Hematopoietic multipotent progenitor cell treated with erythropoietin and hydrocortisone succinate and interleukin-3 and kit ligand, for 6 days (in vitro differentiated cells): ENCODE data around the gene IL22RA1.
A peak's percentile ranks its signal among the peaks of the same experiment; 100 is the strongest.

Experiments used
- DNase-seq: peaks from one replicate; pipeline ENCODE4 v3.0.0-alpha.2; 2015

Gene IL22RA1

GRCh38 chr1:24142546-24143534 is at the start of gene IL22RA1:
Gene IL22RA1 (minus strand): TSS chr1:24143140. CDS start chr1:24143082, 58 bp downstream.
- no peak for DNase-seq

DNA sequence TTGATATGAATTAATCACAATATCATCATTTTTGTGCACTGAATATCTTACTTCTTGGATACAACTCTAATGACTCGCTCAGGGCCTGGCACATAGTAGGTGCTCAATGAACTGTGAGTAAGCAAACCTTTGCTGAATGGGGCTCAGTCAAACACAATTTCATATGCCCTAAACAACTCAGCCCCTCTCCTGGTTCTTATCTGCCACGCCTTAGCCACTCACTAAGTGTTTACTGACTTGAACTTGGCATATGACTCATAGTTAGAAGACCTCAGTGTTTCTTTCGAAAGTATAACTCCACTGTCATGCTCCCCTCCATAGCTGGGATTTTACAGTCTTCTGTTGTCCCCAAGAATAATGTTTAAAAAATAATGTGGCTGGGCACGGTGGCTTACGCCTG is 48.9 kb upstream of the IL22RA1 start:
- DNase-seq, result peak; percentile 47

DNA sequence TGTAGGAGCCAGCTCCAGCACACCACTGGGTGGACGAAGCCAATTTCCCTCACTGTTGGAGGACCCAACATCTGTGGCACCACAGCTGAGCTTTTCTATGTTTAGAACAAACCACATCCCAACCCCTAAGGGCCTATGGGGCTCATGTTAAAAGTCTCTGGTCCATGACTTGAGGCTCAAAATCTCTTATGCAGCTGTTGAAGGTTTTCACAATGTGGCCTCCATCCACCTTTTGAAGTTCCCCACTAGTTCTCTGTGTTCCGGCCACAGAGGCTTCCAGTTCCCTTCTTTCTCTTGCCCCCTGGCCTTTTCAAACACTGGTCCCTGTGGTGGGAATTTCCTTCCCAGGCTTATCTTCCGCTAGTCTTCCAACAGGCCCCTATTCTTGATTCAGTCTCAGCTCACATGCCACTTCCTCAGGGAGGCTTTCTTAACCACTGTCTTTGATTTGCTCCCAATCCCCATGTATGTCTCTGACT is 48.1 kb upstream of the IL22RA1 start:
- no peak for DNase-seq

DNA sequence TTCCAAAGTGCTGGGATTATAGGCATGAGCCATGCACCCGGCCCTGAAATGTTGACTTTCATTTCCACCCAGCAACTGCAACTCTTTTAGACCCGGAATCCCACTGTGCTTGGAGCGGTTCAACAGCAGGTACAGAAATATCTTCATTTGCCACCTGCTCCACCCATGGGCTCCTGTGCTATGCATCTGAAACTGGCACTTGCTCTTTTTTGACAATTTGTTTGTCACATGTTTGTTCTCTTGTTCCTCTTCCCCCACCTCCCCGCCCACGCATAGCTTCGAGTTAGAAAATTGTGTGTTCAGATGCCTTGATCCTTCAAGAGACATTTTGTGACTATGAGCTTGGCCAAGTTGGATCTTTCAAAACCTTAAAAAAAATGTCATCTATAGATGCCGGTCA is 46.6 kb upstream of the IL22RA1 start:
- no peak for DNase-seq

DNA sequence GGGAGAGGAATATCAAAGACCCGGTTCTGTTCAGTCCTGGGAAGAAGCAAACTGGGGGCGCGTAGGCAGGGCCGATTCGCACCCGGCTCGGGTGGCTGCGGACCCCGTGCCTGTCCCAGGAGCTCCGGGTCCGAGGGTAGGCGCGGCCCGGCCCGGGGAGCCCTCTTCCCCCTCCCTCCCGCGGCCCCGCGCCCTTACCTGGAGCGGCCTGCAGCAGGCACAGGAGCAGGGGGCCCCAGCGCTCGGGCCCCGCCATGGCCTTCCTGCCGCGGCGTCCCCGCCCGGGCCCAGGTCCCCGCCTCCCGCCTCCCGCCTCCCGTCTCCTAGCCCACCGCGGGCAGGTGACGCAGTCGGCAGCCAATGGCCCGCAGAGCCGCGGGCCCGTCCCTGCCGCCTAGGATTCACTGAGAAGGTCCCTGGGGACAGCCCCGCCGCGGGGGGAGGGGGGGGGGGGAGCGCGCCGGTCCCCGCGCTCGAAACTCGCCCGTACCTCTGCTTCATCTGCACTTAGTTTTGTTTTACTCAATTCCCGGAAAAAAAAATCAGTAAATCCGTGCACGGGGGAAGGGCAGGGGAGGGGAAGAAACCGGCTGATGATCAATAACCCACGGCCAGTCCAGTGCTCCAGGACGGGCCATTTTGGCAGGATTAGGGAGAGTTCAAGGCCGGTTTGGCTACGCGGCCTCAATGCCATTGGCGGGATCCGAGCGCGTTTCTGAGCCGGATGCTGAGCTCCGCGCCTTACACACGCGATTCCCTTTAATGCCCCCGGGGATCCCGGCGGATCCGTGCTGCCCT is 44.3 kb upstream of the IL22RA1 start, which contains the start of gene IFNLR1:
Gene IFNLR1 (minus strand): TSS at position 297 of the 798 bp plus-strand sequence. CDS start 41 bp downstream, at position 256.
- DNase-seq, result no peak

DNA sequence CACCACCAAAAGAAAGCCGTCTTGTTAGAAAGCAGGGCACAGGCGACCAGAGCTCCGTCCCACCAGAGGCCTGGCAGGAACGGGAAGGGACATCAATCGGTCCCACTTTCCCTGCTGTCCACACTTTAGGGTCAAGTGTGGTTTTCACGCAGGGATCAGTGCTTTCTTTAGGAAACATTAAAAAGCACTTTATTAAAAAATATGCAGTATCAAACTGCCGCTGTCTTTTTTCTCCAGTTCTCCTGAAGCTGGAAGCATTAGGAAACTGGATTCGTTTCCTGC is 43.7 kb upstream of the IL22RA1 start:
- DNase-seq, result no peak

- no peak for DNase-seq
Observed at GRCh38 chr1:24186031-24186710, 43.2 kb upstream of the IL22RA1 start.

DNA sequence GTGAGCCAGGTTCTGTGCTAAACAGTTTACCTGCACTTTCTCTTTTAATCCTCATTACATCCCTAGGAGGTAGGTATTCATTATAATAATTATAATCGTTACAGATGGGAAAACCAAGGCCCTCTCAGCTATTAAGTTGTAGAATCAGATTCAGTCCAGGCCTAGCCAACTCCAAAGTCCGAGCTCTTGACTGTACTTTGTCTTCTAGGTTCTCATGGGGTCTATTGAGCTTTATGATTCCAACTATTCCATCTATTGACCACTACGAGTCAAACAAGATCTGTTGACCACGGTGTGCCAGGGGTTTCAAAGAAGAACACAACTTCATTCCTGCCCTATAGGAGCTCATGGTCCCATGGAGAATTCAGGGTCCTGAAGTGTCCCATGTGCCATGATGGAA is 42.1 kb upstream of the IL22RA1 start:
- no peak for DNase-seq

DNA sequence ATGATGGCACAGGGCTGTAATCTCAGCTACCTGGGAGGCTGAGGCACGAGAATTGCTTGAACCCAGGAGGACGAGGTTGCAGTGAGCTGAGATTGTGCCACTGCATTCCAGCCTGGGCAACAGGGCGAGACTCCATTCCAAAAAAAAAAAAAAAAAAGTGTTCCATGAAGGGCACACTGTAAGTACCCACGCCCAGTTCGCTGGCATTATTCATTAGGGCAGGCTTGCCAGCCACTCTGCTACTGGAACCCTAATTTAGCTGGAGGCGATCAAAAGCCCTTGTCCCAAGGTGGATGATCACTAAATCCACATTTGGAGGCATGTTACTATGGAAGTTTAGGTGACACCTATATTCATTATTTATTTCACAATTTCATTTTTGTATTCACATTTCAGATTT is 39.1 kb upstream of the IL22RA1 start:
- no peak for DNase-seq

DNA sequence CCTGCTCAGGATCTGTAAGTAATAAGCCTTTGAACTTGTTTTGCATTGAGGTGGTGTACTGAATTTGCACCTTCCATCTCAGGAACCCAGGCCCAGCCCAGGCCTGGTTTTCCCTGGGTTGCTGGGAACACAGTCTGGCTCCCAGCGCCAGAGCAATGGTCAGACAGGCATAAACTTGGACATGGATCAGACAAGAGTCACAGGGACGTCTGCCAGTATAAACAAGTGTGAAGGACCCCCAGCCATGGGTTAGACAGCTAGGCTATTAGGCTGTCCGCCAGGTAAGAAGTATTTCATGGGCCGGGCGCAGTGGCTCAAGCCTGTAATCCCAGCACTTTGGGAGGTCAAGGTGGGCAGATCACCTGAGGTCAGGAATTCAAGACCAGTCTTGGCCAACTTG is 38.7 kb upstream of the IL22RA1 start:
- no peak for DNase-seq

GRCh38 chr1:24180676-24181075 is 37.7 kb upstream of the IL22RA1 start:
- no peak for DNase-seq

DNA sequence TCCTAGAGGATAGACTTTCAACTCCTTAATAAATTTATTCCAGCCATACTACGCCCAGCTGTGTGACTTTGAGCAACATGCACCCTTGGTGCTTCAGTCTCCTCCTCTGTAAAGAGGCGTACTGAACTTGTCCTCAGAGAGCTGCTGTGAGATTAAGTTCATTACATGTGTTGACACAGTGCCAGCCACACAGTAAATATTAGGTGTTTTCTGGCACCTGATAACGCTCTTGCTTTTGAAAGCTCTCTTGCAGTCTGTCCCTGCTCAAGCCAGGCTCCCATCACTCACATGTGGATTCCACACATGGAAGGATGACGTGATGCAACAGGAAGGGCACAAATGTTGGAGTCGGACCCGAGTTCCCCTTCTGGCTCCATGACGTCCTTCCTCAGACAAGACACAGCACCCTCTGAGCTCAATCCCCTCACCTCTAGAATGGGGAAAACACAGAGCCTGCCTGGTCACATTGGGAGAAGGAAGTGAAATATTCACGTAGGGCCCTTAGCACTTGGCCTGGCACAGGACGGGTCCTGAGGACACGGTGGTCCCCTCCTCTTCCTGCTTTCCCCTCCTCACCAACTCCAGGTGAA is 36.4 kb upstream of the IL22RA1 start:
- DNase-seq, result no peak

GRCh38 chr1:24178407-24178806 is 35.5 kb upstream of the IL22RA1 start:
- no peak for DNase-seq

DNA sequence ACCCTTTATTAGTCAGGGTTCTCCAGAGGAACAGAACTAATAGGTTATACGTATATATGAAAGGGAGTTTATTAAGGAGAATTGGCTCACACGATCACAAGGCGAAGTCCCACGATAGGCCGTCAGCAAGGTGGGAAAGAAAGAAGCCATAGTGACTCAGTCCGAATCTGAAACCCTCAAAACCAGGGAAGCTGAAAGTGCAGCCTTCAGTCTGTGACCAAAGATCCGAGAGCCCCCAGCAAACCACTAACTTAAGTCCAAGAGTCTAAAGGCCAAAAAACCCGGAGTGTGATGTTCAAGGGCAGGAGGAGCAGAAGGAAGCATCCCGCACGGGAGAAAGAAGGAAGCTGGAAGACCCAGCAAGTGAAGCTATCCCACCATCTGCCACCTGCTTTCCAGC is 34.2 kb upstream of the IL22RA1 start:
- DNase-seq, result no peak

DNA sequence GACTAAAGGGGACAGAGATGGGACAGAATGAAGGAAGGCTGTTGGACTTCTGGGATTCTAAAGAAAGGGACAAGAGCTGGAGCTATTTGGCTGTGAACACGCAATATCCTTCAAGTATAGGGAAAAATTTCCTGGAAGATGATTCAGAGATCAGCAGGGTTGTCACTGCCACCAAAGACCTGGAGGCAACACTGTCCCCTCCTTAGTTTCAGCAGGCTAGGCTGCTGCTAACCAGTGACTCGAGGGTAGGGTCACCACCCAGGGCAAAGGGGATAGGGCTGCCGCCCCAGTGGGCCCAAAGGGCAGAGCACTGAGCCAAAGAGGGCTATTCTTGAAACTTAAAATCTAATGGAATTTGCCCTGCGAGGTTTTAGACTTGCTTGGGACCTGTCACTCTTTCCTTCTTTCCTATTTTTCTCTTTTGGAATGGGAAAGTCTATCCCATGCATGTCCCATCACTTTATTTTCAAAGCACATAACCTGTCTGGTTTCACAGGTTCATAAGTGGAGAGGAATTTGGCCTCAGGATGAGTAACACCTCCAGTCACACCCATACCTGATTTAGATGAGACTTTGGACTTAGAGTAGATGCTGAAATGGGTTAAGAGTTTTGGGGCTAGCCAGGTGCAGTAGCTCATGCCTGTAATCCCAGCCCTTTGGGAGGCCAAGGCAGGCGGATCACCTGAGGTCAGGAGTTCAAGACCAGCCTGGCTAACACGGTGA is 32.3 kb upstream of the IL22RA1 start:
- DNase-seq, result no peak

DNA sequence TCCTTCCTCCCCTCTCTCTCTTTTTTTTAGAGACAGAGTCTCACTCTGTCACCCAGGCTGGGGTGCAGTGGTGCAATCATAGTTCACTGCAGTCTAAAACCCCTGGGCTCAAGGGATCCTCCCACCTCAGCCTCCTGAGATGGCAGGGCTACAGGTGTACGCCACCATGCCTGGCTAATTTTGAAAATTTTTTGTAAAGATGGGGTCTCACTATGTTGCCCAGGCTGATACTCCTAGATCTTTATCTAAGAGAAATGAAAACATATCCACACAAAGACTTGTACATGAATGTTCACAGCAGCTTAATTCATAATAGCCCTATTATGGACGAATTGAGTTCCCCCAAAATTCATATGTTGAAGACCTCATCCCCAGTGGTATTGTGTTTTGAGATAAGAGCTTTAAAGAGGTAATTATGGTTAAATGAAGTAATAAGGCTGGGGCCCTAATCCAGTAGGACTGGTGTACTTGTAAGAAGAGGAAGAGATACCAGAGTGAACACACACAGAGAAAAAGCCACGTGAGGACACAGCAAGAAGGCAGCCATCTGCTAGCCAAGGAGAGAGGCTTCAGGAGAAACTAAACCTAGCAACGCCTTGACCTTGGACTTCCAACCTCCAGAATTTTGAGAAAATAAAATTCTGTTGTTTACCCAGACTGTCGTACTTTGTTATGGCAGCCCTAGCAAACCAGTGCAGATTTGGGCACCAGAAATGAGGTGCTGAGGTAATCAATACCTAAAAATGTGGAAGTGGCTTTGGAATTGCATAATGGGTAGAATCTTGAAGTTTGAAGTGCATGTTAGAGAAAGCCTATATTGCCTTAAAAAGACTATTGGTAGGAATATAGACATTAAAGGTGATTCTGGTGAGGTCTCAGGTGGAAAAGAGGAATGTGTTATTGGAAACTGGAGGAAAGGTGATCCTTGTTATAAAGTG is 31.0 kb upstream of the IL22RA1 start:
- no peak for DNase-seq

- DNase-seq, result no peak
Observed at GRCh38 chr1:24172598-24172997, 29.7 kb upstream of the IL22RA1 start.

DNA sequence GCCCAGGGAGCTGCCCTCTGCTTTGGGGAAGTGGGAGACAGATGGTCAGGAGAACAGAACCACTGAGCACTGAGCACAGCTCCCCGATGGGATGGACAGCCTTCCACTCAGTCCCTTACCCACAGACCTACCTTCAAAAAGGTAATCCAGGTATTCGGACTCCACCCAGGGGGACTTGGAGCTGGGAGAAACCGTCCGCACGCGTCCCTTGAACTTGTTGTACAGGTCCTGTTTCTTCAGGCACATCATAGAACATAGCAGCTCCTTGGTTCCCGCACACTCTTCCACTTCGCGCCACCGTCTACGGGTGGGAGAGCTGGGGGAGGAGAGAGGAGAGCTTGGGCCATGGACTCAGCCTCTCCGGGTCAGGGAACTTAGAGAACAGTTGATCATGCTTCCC is 26.3 kb upstream of the IL22RA1 start:
- DNase-seq, result no peak

- DNase-seq, result no peak
Observed at GRCh38 chr1:24168245-24168644, 25.3 kb upstream of the IL22RA1 start.

DNA sequence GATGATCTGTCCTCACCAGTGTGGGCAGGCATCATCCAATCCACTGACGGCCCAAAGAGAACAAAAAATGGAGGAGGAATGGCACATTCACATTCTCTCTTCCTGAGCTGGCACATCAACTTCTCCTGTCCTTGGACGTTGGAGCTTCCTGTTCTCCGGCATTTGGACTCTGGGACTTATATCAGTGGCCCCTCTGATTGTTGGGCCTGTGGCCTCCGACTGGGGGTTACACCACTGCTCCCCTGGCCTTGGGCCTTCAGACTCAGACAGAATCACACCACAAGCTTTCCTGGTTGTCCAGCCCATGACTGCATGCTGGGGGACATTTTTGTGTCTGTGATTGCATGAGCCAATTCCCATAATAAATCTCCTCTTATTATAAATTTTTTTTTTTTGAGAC is 24.1 kb upstream of the IL22RA1 start:
- DNase-seq, result no peak

DNA sequence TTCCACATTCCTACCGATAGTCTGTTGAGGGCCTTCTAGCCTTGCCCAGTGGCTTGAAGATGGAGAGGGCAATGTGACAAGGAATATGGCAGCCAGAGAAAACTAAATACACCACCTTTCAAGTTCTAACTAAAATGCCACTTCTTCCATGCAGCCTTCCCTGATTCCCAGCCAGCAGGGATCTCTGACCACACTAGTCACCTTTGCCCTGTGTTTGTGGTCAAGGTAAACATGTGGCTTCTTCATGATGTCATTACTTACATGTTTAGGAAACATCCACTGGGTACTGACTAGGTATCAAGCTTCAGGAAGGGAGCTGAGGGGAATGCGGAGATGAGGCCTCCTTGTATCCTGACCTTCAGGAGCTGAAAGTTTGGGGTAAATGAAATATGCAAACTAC is 22.6 kb upstream of the IL22RA1 start:
- no peak for DNase-seq
